HepG2 (cell line): ENCODE data around the gene ABCG8. TPM values are rescaled to one million over a fixed set of nuclear protein-coding genes. Genes with fewer than 3 reads are reported as not detected.

Source experiments
- GATAD1 ChIP-seq: IDR thresholded peaks from 2 replicates; pipeline ENCODE4 v1.6.1; 2016; ENCODE audit warnings: missing genetic modification reagents, missing compliant biosample characterization
- HMG20B ChIP-seq: conservative IDR thresholded peaks from 2 replicates; pipeline ENCODE4 v1.6.1; 2016; ENCODE audit warnings: missing genetic modification reagents, missing compliant biosample characterization
- KLF16 ChIP-seq, 2 experiments: sonication (generic) in 1 of 2; formaldehyde crosslinking in 1 of 2; IDR thresholded peaks; 2 replicates each; pipeline versions ENCODE4 v1.6.1 to v1.8.0; 2016 to 2023; ENCODE audit warnings: missing genetic modification reagents in 2 of 2, missing compliant biosample characterization in 1 of 2
- MEIS1 ChIP-seq: sonication (generic); formaldehyde crosslinking; IDR thresholded peaks from 2 replicates; pipeline ENCODE4 v1.9.0; 2021; ENCODE audit warnings: mild to moderate bottlenecking, missing genetic modification reagents, moderate library complexity, borderline replicate concordance
- SMARCC2 ChIP-seq: fragments of 450-650 bp; IDR thresholded peaks from 2 replicates; pipeline ENCODE4 v1.6.1; 2017; ENCODE audit warnings: antibody characterized with exemption, mild to moderate bottlenecking
- SRSF9 ChIP-seq: fragments of 200-400 bp; formaldehyde crosslinking; IDR thresholded peaks from 2 replicates; pipeline ENCODE4 v1.6.1; 2018; ENCODE audit warnings: borderline replicate concordance, mild to moderate bottlenecking, low read depth, low read length; ENCODE audit not compliant: insufficient read depth, poor library complexity, severe bottlenecking
- TSC22D2 ChIP-seq: sonication (generic); formaldehyde crosslinking; IDR thresholded peaks from 2 replicates; pipeline ENCODE4 v1.5.1; 2020; ENCODE audit warnings: missing genetic modification reagents, mild to moderate bottlenecking, borderline replicate concordance
- U2AF1 ChIP-seq: fragments of 200-400 bp; formaldehyde crosslinking; optimal IDR thresholded peaks from 2 replicates; pipeline ENCODE3; 2017; ENCODE audit warnings: mild to moderate bottlenecking, low read depth, low read length
- ZNF34 ChIP-seq: sonication (generic); formaldehyde crosslinking; IDR thresholded peaks from 2 replicates; pipeline ENCODE4 v1.4.0; 2020; ENCODE audit warnings: mild to moderate bottlenecking, missing genetic modification reagents, borderline replicate concordance
- ZNF713 ChIP-seq: sonication (generic); formaldehyde crosslinking; IDR thresholded peaks from 2 replicates; pipeline ENCODE4 v1.4.0; 2020; ENCODE audit warnings: mild to moderate bottlenecking, missing genetic modification reagents
- ZNF776 ChIP-seq: sonication (generic); formaldehyde crosslinking; IDR thresholded peaks from 2 replicates; pipeline ENCODE4 v1.4.0; 2020; ENCODE audit warnings: mild to moderate bottlenecking, missing genetic modification reagents
- ZNF878 ChIP-seq: sonication (generic); formaldehyde crosslinking; IDR thresholded peaks from 2 replicates; pipeline ENCODE4 v1.8.1; 2023; ENCODE audit warnings: mild to moderate bottlenecking, missing genetic modification reagents, moderate library complexity
- ZSCAN31 ChIP-seq: sonication (generic); formaldehyde crosslinking; IDR thresholded peaks from 2 replicates; pipeline ENCODE4 v1.5.0; 2020; ENCODE audit warnings: low read depth, mild to moderate bottlenecking, missing genetic modification reagents
- polyA plus RNA-seq, 8 experiments: library from polyadenylated mRNA; depleted of rRNA in 3 of 8; stranded (reverse) in 7 of 8; unstranded in 1 of 8; fragments of >200 nt; fragmentation: Illumina TruSeq in 4 of 8; extraction: Trizol in 4 of 8; gene quantifications; 2 replicates each; pipeline versions ENCODE4 v1.2.1 to v1.2.3, GENCODE V29; 2011 to 2016; ENCODE audit warnings: low read depth in 4 of 8, missing spikeins in 1 of 8, mixed read lengths in 1 of 8; ENCODE audit not compliant: insufficient read depth in 1 of 8
- total RNA-seq, 5 experiments: library from RNA; depleted of rRNA; stranded (reverse); fragments of >200 nt; fragmentation: Illumina TruSeq; extraction: Trizol; gene quantifications; 2 replicates each; pipeline ENCODE4 v1.2.3, GENCODE V29; 2016; ENCODE audit warnings: low read depth in 1 of 5
- TF ChIP-seq, protein P1 (sequence below): IDR thresholded peaks from 2 replicates; pipeline ENCODE4 v1.6.1; 2016; ENCODE audit warnings: missing genetic modification reagents, missing compliant biosample characterization
- TF ChIP-seq, protein P2 (sequence below): sonication (generic); formaldehyde crosslinking; IDR thresholded peaks from 2 replicates; pipeline ENCODE4 v1.4.0; 2020; ENCODE audit warnings: mild to moderate bottlenecking, missing genetic modification reagents
- TF ChIP-seq, protein P3 (sequence below): sonication (generic); formaldehyde crosslinking; IDR thresholded peaks from 2 replicates; pipeline ENCODE4 v1.8.1; 2022; ENCODE audit warnings: mild to moderate bottlenecking, missing genetic modification reagents
- TF ChIP-seq, protein P4 (sequence below): sonication (generic); formaldehyde crosslinking; IDR thresholded peaks from 2 replicates; pipeline ENCODE4 v1.5.1; 2020; ENCODE audit warnings: missing genetic modification reagents, mild to moderate bottlenecking, borderline replicate concordance
- TF ChIP-seq, protein P5 (sequence below): sonication (generic); formaldehyde crosslinking; IDR thresholded peaks from 2 replicates; pipeline ENCODE4 v1.8.0; 2022; ENCODE audit warnings: low read depth, missing genetic modification reagents
- TF ChIP-seq, protein P6 (sequence below): sonication (generic); formaldehyde crosslinking; IDR thresholded peaks from 2 replicates; pipeline ENCODE4 v1.4.0; 2020; ENCODE audit warnings: mild to moderate bottlenecking, missing genetic modification reagents

Gene ABCG8
- total and polyA plus RNA-seq, 2 of the 13 experiments (the other 11 are each of a cell fraction or from before 2014, with no cell fraction given) = 8.1 to 8.8 TPM

DNA sequence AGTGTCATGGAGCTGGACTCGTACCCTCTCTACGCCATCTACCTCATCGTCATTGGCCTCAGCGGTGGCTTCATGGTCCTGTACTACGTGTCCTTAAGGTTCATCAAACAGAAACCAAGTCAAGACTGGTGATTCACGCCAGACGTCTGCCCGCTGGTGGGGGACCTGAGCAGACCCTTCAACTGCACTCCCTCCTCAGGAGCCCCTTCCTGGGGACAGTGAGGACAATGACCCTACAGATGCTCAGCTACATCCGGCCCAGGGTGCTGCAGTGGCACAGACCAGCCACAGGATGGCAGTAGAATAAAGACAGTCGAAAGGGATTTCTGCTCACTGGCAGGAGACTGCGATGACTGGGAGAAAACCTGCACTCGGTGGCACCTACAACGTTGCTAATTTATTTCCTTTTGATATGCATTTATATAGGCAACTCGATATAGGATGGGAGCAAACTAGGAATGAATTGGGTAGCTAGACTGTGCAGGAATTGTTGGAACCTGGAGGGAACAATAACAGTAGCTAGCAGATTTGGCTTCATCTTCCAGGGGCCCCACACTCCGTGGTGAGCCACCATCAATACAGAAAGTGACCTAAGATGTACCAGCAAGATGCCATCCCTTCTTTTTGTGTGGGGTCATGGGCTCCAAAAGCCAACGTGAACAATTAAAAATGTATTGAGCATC lies 39.2 kb downstream of the ABCG8 start (continued):
- TF ChIP-seq ZNF713 (CRISPR knock-in tag) (no peak), SRSF9 (no peak), TSC22D2 (CRISPR knock-in tag) (peak; percentile 59; the same call in 1 of the 2 replicates), ZNF776 (no peak), ZSCAN31 (CRISPR knock-in tag) (no peak), ZNF878 (CRISPR knock-in tag) (no peak), U2AF1 (no peak), GATAD1 (CRISPR knock-in tag) (no peak), HMG20B (CRISPR knock-in tag) (no peak), SMARCC2 (no peak), KLF16 (CRISPR knock-in tag; IDR thresholded peaks at IDR 0.05) (0 out of 4 replicates have a peak, but pooled peaks of 1 of the 2 experiments have one; percentile 40), ZNF34 (no peak), MEIS1 (CRISPR knock-in tag) (no peak)
- TF ChIP-seq, protein P1, sequence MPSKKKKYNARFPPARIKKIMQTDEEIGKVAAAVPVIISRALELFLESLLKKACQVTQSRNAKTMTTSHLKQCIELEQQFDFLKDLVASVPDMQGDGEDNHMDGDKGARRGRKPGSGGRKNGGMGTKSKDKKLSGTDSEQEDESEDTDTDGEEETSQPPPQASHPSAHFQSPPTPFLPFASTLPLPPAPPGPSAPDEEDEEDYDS (CRISPR knock-in tag) = no peak
- TF ChIP-seq, protein P2, sequence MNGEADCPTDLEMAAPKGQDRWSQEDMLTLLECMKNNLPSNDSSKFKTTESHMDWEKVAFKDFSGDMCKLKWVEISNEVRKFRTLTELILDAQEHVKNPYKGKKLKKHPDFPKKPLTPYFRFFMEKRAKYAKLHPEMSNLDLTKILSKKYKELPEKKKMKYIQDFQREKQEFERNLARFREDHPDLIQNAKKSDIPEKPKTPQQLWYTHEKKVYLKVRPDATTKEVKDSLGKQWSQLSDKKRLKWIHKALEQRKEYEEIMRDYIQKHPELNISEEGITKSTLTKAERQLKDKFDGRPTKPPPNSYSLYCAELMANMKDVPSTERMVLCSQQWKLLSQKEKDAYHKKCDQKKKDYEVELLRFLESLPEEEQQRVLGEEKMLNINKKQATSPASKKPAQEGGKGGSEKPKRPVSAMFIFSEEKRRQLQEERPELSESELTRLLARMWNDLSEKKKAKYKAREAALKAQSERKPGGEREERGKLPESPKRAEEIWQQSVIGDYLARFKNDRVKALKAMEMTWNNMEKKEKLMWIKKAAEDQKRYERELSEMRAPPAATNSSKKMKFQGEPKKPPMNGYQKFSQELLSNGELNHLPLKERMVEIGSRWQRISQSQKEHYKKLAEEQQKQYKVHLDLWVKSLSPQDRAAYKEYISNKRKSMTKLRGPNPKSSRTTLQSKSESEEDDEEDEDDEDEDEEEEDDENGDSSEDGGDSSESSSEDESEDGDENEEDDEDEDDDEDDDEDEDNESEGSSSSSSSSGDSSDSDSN (CRISPR knock-in tag) = no peak
- TF ChIP-seq, protein P3, sequence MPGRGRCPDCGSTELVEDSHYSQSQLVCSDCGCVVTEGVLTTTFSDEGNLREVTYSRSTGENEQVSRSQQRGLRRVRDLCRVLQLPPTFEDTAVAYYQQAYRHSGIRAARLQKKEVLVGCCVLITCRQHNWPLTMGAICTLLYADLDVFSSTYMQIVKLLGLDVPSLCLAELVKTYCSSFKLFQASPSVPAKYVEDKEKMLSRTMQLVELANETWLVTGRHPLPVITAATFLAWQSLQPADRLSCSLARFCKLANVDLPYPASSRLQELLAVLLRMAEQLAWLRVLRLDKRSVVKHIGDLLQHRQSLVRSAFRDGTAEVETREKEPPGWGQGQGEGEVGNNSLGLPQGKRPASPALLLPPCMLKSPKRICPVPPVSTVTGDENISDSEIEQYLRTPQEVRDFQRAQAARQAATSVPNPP = no peak
- TF ChIP-seq, protein P4, sequence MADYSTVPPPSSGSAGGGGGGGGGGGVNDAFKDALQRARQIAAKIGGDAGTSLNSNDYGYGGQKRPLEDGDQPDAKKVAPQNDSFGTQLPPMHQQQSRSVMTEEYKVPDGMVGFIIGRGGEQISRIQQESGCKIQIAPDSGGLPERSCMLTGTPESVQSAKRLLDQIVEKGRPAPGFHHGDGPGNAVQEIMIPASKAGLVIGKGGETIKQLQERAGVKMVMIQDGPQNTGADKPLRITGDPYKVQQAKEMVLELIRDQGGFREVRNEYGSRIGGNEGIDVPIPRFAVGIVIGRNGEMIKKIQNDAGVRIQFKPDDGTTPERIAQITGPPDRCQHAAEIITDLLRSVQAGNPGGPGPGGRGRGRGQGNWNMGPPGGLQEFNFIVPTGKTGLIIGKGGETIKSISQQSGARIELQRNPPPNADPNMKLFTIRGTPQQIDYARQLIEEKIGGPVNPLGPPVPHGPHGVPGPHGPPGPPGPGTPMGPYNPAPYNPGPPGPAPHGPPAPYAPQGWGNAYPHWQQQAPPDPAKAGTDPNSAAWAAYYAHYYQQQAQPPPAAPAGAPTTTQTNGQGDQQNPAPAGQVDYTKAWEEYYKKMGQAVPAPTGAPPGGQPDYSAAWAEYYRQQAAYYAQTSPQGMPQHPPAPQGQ (CRISPR knock-in tag) = no peak
- TF ChIP-seq, protein P5, sequence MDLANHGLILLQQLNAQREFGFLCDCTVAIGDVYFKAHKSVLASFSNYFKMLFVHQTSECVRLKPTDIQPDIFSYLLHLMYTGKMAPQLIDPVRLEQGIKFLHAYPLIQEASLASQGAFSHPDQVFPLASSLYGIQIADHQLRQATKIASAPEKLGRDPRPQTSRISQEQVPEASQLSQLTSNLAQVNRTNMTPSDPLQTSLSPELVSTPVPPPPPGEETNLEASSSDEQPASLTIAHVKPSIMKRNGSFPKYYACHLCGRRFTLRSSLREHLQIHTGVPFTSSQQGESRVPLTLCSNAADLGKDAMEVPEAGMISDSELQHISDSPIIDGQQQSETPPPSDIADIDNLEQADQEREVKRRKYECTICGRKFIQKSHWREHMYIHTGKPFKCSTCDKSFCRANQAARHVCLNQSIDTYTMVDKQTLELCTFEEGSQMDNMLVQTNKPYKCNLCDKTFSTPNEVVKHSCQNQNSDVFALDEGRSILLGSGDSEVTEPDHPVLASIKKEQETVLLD = no peak
- TF ChIP-seq, protein P6, sequence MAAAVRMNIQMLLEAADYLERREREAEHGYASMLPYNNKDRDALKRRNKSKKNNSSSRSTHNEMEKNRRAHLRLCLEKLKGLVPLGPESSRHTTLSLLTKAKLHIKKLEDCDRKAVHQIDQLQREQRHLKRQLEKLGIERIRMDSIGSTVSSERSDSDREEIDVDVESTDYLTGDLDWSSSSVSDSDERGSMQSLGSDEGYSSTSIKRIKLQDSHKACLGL (CRISPR knock-in tag) = no peak
